ENCODE measurements around the gene MYO1G. TPM values are rescaled to one million over a fixed set of nuclear protein-coding genes. Genes with fewer than 3 reads are reported as not detected.
"Not testable (repeated sequence)": the region's sequence is repeated elsewhere in the genome, so short reads cannot be mapped to it uniquely, and the experiment has no call there.

The MYO1G gene
- total and polyA plus RNA-seq, 2 experiments from 2014 or later: 0.03 TPM; not detected in 1

DNA sequence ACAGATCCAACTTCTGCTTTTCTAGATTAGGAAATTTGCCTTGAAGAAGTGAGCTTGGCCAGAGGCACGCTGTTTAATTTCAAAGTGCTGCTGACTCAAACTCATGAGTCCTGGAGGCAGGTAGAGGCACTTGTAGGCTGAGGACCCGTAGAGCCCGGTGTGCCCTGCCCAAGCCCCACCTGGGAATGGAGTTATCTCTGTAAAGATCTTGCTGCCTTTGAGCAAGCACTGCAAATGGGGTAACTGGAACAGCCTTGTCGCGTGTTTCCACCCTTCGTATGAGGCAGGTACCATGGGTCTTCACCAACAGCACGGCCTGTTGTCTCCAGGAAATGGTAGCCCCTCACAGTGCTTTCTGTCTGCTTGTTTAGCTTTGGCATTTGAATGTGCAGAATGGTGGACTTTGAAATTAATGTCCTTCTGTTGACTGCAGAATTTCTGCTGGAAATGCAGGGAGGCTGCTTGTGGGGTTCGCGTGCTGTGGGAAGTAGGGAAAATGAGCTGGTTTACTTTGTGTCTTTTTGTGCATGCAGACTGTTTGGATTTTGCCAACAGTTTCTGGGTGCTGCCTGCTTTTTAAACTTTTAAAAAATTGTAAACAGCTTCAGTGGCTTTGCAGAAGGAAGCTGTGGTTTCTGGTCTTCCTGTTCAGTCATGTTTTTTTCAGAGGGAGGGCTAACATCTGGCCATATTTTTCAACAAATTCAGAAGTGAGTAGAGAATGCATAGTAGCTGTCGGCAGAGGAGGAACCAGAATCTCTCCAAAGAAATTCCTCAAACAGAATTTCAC lies 48.4 kb upstream of the MYO1G start:
- H2AFZ ChIP-seq: no peak overlapping the region
- no peak overlapping the region for H3K27ac ChIP-seq
- peaks cover 4% of the 10 kb centered on the region for H4K20me1 ChIP-seq (ENCODE audit: insufficient read depth, poor library complexity, severe bottlenecking)
- DNase-seq (ENCODE audit: low spot score): no peak
- TF ChIP-seq EZH2 (IDR thresholded peaks at IDR 0.05; ENCODE audit: borderline replicate concordance): no peak
- TF ChIP-seq EZH2phosphoT487 (IDR thresholded peaks at IDR 0.05; ENCODE audit: low read depth, severe bottlenecking, unreplicated experiment): no peak
- TF ChIP-seq, protein P1, sequence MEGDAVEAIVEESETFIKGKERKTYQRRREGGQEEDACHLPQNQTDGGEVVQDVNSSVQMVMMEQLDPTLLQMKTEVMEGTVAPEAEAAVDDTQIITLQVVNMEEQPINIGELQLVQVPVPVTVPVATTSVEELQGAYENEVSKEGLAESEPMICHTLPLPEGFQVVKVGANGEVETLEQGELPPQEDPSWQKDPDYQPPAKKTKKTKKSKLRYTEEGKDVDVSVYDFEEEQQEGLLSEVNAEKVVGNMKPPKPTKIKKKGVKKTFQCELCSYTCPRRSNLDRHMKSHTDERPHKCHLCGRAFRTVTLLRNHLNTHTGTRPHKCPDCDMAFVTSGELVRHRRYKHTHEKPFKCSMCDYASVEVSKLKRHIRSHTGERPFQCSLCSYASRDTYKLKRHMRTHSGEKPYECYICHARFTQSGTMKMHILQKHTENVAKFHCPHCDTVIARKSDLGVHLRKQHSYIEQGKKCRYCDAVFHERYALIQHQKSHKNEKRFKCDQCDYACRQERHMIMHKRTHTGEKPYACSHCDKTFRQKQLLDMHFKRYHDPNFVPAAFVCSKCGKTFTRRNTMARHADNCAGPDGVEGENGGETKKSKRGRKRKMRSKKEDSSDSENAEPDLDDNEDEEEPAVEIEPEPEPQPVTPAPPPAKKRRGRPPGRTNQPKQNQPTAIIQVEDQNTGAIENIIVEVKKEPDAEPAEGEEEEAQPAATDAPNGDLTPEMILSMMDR (IDR thresholded peaks at IDR 0.05; ENCODE audit: poor library complexity): no peak
- H3K27me3 ChIP-seq: no peaks in the 10 kb centered on the region
- H3K4me3 ChIP-seq: no peak overlapping the region
- H3K4me2 ChIP-seq: no peak overlapping the region
- no peaks in the 10 kb centered on the region for H3K4me1 ChIP-seq (ENCODE audit: insufficient read depth)
- WGBS (ENCODE audit: low lambda C conversion rate, missing lambda C conversion rate): 92% methylated on average over 10 of the region's 10 CpGs
- H3K36me3 ChIP-seq (replicated peaks; ENCODE audit: insufficient read depth, low read depth): no peaks in the 10 kb centered on the region
- no peaks in the 10 kb centered on the region for H3K9me3 ChIP-seq (ENCODE audit: low read depth)
- H3K79me2 ChIP-seq: peaks cover 79% of the 10 kb centered on the region
- H3K9me2 ChIP-seq (replicated peaks; ENCODE audit: insufficient read depth): no peaks in the 10 kb centered on the region

DNA sequence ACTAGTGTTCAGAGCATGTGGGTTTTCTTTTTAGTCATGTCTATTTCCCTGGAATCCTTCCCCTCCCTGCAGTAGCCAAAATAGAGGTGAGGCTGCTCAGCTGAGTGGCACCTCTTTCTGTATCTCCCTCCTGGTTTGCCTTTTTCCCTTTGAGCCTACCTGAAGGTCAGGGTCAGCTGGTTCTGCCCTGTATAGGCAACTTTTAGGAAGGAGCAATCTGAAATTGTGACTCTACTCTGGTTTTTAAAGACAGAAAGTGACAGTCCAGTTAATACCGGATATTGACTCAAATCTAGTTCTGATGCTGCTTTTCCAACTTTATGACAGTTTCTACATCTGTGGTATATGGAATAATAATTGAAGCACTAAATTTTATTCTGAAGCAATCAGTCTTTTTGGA lies 47.2 kb upstream of the MYO1G start:
- H3K27ac ChIP-seq: no peak overlapping the region
- WGBS (ENCODE audit: low lambda C conversion rate, missing lambda C conversion rate): 93% methylated on average over 1 of the region's 1 CpG
- H3K9me2 ChIP-seq (replicated peaks; ENCODE audit: insufficient read depth): no peaks in the 10 kb centered on the region
- H3K27me3 ChIP-seq: no peaks in the 10 kb centered on the region
- no peaks in the 10 kb centered on the region for H3K9me3 ChIP-seq (ENCODE audit: low read depth)
- H3K4me2 ChIP-seq: no peak overlapping the region
- no peak for TF ChIP-seq EZH2 (IDR thresholded peaks at IDR 0.05; ENCODE audit: borderline replicate concordance)
- no peak for TF ChIP-seq EZH2phosphoT487 (IDR thresholded peaks at IDR 0.05; ENCODE audit: low read depth, severe bottlenecking, unreplicated experiment)
- TF ChIP-seq, protein P1 (IDR thresholded peaks at IDR 0.05; ENCODE audit: poor library complexity): no peak
- no peaks in the 10 kb centered on the region for H3K4me1 ChIP-seq (ENCODE audit: insufficient read depth)
- H4K20me1 ChIP-seq (ENCODE audit: insufficient read depth, poor library complexity, severe bottlenecking): peaks cover 4% of the 10 kb centered on the region
- H2AFZ ChIP-seq: no peak overlapping the region
- DNase-seq (ENCODE audit: low spot score): no peak
- H3K36me3 ChIP-seq (replicated peaks; ENCODE audit: insufficient read depth, low read depth): no peaks in the 10 kb centered on the region
- peaks cover 80% of the 10 kb centered on the region for H3K79me2 ChIP-seq
- H3K4me3 ChIP-seq: no peak overlapping the region

DNA sequence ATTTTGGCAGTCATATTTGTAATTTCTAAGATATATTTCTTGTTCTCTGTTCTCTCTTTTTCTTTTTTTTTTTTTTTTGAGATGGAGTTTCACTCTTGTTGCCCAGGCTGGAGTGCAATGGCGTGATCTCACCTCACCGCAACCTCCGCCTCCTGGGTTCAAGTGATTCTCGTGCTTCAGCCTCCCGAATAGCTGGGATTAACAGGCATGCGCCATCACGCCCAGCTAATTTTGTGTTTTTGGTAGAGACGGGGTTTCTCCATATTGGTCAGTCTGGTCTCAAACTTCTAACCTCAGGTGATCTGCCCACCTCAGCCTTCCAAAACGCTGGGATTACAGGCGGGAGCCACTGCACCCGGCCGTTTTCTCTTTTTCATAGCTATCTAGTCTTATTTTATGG lies 46.7 kb upstream of the MYO1G start:
- not testable (repeated sequence) for DNase-seq (ENCODE audit: low spot score); H3K4me1 ChIP-seq (ENCODE audit: insufficient read depth); H4K20me1 ChIP-seq (ENCODE audit: insufficient read depth, poor library complexity, severe bottlenecking); H3K27me3 ChIP-seq; H3K4me2 ChIP-seq; H3K4me3 ChIP-seq; H2AFZ ChIP-seq; H3K9me3 ChIP-seq (ENCODE audit: low read depth); H3K36me3 ChIP-seq (replicated peaks; ENCODE audit: insufficient read depth, low read depth); H3K27ac ChIP-seq; H3K9me2 ChIP-seq (replicated peaks; ENCODE audit: insufficient read depth)
- H3K79me2 ChIP-seq: peaks cover 76% of the 10 kb centered on the region
- 99% methylated on average over 12 of the region's 12 CpGs for WGBS (ENCODE audit: low lambda C conversion rate, missing lambda C conversion rate)

GRCh38 chr7:45024126-45024744 lies 45.4 kb upstream of the MYO1G start:
- Histone ChIP-seq H4K20me1 (ENCODE audit: insufficient read depth, poor library complexity, severe bottlenecking) (peaks cover 4% of the 10 kb centered on the region), H3K4me2 (no peak overlapping the region), H3K9me2 (replicated peaks; ENCODE audit: insufficient read depth) (no peaks in the 10 kb centered on the region), H3K4me1 (ENCODE audit: insufficient read depth) (no peaks in the 10 kb centered on the region), H2AFZ (no peak overlapping the region), H3K79me2 (peaks cover 67% of the 10 kb centered on the region), H3K9me3 (ENCODE audit: low read depth) (no peaks in the 10 kb centered on the region), H3K4me3 (no peak overlapping the region), H3K36me3 (replicated peaks; ENCODE audit: insufficient read depth, low read depth) (no peaks in the 10 kb centered on the region), H3K27me3 (no peaks in the 10 kb centered on the region), H3K27ac (no peak overlapping the region)
- TF ChIP-seq, protein P1 (IDR thresholded peaks at IDR 0.05; ENCODE audit: poor library complexity): no peak
- TF ChIP-seq EZH2phosphoT487 (IDR thresholded peaks at IDR 0.05; ENCODE audit: low read depth, severe bottlenecking, unreplicated experiment): no peak
- TF ChIP-seq EZH2 (IDR thresholded peaks at IDR 0.05; ENCODE audit: borderline replicate concordance): no peak
- DNase-seq (ENCODE audit: low spot score): no peak
- WGBS (ENCODE audit: low lambda C conversion rate, missing lambda C conversion rate): 80% methylated on average over 2 of the region's 2 CpGs

All from hepatocyte (in vitro differentiated cells).